Bronchial epithelial cell (primary cell): ENCODE data around the gene TIMM17A. TPM values are rescaled to one million over a fixed set of nuclear protein-coding genes. Genes with fewer than 3 reads are reported as not detected.
"Not testable (repeated sequence)": the region's sequence is repeated elsewhere in the genome, so short reads cannot be mapped to it uniquely, and the experiment has no call there.

Experiments
- DNase-seq: peaks from one replicate; pipeline ENCODE4 v3.0.0-alpha.2; 2010; ENCODE audit warnings: low read depth
- FAIRE-seq: peaks from 2 replicates; lab custom pipeline; 2011; peaks lifted over from hg19 to GRCh38; lab: Jason Lieb, UNC
- H3K27me3 ChIP-seq: 2 replicates; pipeline ENCODE4 v1.5.1; 2011; ENCODE audit warnings: low read length; ENCODE audit not compliant: control insufficient read depth, insufficient read depth
- H3K36me3 ChIP-seq: 2 replicates; pipeline ENCODE4 v1.5.1; 2011; ENCODE audit warnings: low read length; ENCODE audit not compliant: control insufficient read depth, insufficient read depth
- H3K4me3 ChIP-seq: 2 replicates; pipeline ENCODE4 v1.5.1; 2011; ENCODE audit warnings: mild to moderate bottlenecking, low read depth, low read length, control low read depth
- CTCF ChIP-seq: IDR thresholded peaks from 2 replicates; pipeline ENCODE4 v1.5.1; 2011; ENCODE audit warnings: mild to moderate bottlenecking, moderate library complexity, low read length, control low read depth, inconsistent platforms; ENCODE audit not compliant: insufficient read depth, severe bottlenecking
- total RNA-seq: library from RNA; depleted of rRNA; stranded (reverse); fragments of >200 nt; gene quantifications from 2 replicates; pipeline ENCODE4 v1.2.1, GENCODE V29; 2014

Gene TIMM17A
- total RNA-seq, 1 donor from 2014 or later = 53.4 TPM

GRCh38 chr1:201947697-201948008, 7.7 kb upstream of the TIMM17A start:
- no peaks in the 10 kb centered on the region for H3K36me3 ChIP-seq
- FAIRE-seq (no peak), DNase-seq (no peak)
- TF ChIP-seq CTCF = no peak
- peaks cover 11% of the 10 kb centered on the region for H3K27me3 ChIP-seq
- no peak overlapping the region for H3K4me3 ChIP-seq

- no peak for DNase-seq
Measured at GRCh38 chr1:201949491-201949890, 5.8 kb upstream of the TIMM17A start.

GRCh38 chr1:201954263-201955008, 867 bp upstream of the TIMM17A start:
- peaks cover 5% of the 10 kb centered on the region for H3K36me3 ChIP-seq
- FAIRE-seq (no peak), DNase-seq (no peak)
- TF ChIP-seq CTCF = no peak
- H3K4me3 ChIP-seq = peak overlapping the region; percentile 58
- no peaks in the 10 kb centered on the region for H3K27me3 ChIP-seq

More at GRCh38 chr1:201949491-201949890, 5.8 kb upstream of the TIMM17A start:
- H3K36me3 ChIP-seq = no peaks in the 10 kb centered on the region
- H3K27me3 ChIP-seq = peaks cover 11% of the 10 kb centered on the region
- H3K4me3 ChIP-seq = no peak overlapping the region
- no peak for TF ChIP-seq CTCF
- FAIRE-seq = no peak

GRCh38 chr1:201955729-201956143, 433 bp downstream of the TIMM17A start:
- FAIRE-seq (no peak), DNase-seq (no peak)
- TF ChIP-seq CTCF = no peak
- H3K36me3 ChIP-seq = peaks cover 5% of the 10 kb centered on the region
- H3K27me3 ChIP-seq = no peaks in the 10 kb centered on the region
- peak overlapping the region; percentile 58 for H3K4me3 ChIP-seq

- no peak for DNase-seq
- TF ChIP-seq CTCF = no peak
- FAIRE-seq = no peak
- H3K27me3 ChIP-seq = no peaks in the 10 kb centered on the region
- peaks cover 10% of the 10 kb centered on the region for H3K36me3 ChIP-seq
- H3K4me3 ChIP-seq = no peak overlapping the region
Measured at GRCh38 chr1:201958348-201958747, 3.0 kb downstream of the TIMM17A start.

- not testable (repeated sequence) for H3K27me3 ChIP-seq, FAIRE-seq, H3K4me3 ChIP-seq, DNase-seq
- H3K36me3 ChIP-seq = peaks cover 20% of the 10 kb centered on the region
Measured at GRCh38 chr1:201962382-201962781, 7.1 kb downstream of the TIMM17A start.
